ENCODE results near the gene CD83. TPM values are rescaled to one million over a fixed set of nuclear protein-coding genes. Genes with fewer than 3 reads are reported as not detected.
A peak's percentile ranks its signal among the peaks of the same experiment; 100 is the strongest.

The CD83 gene
- total RNA-seq, 1 experiment from 2014 or later, result 15.2 TPM

- Histone ChIP-seq H3K9me3 (ENCODE audit: low read length) (no peaks in the 10 kb centered on the region), H3K4me3 (ENCODE audit: low read length) (peak overlapping the region; percentile 89), H2AFZ (ENCODE audit: low read length) (peak overlapping the region; percentile 90), H3K4me2 (ENCODE audit: low read length) (peak overlapping the region; percentile 99), H3K27me3 (ENCODE audit: low read length) (no peaks in the 10 kb centered on the region), H3K79me2 (ENCODE audit: low read length) (0 out of 2 replicates have a peak, but pooled peaks cover 12% of the 10 kb centered on the region), H3F3A (ENCODE audit: low read length, unreplicated experiment) (no peaks in the 10 kb centered on the region), H3K36me3 (ENCODE audit: low read depth, low read length) (no peaks in the 10 kb centered on the region), H3K4me1 (ENCODE audit: insufficient read depth, low read length) (peaks cover 8% of the 10 kb centered on the region; the same call in 1 of the 2 replicates), H3K9ac (ENCODE audit: low read length) (peak overlapping the region; percentile 68), H3K27ac (ENCODE audit: low read length) (no peak overlapping the region), H4K20me1 (ENCODE audit: low read length) (no peaks in the 10 kb centered on the region), H3K9me2 (replicated peaks; ENCODE audit: low read length) (no peaks in the 10 kb centered on the region)
- no peak for TF ChIP-seq EZH2 (IDR thresholded peaks at IDR 0.05; ENCODE audit: low read length, unreplicated experiment)
- no peak for TF ChIP-seq EZH2phosphoT487 (IDR thresholded peaks at IDR 0.05; ENCODE audit: borderline replicate concordance, low read length)
- no peak for TF ChIP-seq CTCF (conservative IDR thresholded peaks at IDR 0.05; ENCODE audit: low read depth, low read length)
- intact Hi-C loops (cut with micrococcal nuclease), result loop anchor here (2.0 kb wide), 1 partner anchor 209 kb away; no protein-coding TSS in a partner anchor
- DNase-seq (no peak), ATAC-seq (peak; percentile 12)
- no TSS peak for BruUV-seq (replicated peaks)
- ChIA-PET CTCF (no interaction called here), POLR2A (ENCODE audit: unreplicated experiment) (interaction anchor here (0.6 kb wide), 2 partner anchors 39 to 46 kb away, joined by 3 to 5 read pairs; no protein-coding TSS in a partner anchor)
These were observed 493 bp downstream of the CD83 start for GRCh38 chr6:14118091-14118439.

DNA sequence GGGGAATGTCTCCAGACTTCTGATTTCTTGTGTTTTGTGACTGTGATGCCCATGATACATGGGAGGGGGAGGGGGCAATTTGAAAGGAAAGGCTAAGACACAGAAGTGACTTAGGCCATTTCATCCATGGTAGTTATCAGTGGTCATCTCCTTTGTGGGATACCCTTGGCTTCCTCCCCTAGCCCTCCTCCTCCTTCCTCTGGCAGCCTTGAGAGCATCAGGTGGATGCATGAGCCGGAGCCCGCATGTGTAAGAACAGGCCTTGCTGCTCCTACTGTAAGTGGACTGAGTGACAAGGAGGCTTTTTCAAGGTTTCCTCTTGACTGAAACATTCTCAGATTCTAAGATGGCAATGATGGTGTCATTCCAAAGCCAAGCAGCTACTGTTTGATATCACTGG, 874 bp downstream of the CD83 start:
- Histone ChIP-seq H3K27me3 (ENCODE audit: low read length) (no peaks in the 10 kb centered on the region), H2AFZ (ENCODE audit: low read length) (peak overlapping the region; percentile 90), H3K4me2 (ENCODE audit: low read length) (peak overlapping the region; percentile 99), H4K20me1 (ENCODE audit: low read length) (no peaks in the 10 kb centered on the region), H3K4me1 (ENCODE audit: insufficient read depth, low read length) (peaks cover 8% of the 10 kb centered on the region; the same call in 1 of the 2 replicates), H3K79me2 (ENCODE audit: low read length) (0 out of 2 replicates have a peak, but pooled peaks cover 12% of the 10 kb centered on the region), H3K9me3 (ENCODE audit: low read length) (no peaks in the 10 kb centered on the region), H3K9ac (ENCODE audit: low read length) (peak overlapping the region; percentile 68; the same call in 1 of the 2 replicates), H3K36me3 (ENCODE audit: low read depth, low read length) (no peaks in the 10 kb centered on the region), H3K4me3 (ENCODE audit: low read length) (peak overlapping the region; percentile 89), H3K9me2 (replicated peaks; ENCODE audit: low read length) (no peaks in the 10 kb centered on the region), H3F3A (ENCODE audit: low read length, unreplicated experiment) (no peaks in the 10 kb centered on the region), H3K27ac (ENCODE audit: low read length) (no peak overlapping the region)
- TSS peak; percentile 51 for BruUV-seq (replicated peaks)
- ChIA-PET POLR2A (ENCODE audit: unreplicated experiment) (no interaction called here), CTCF (no interaction called here)
- TF ChIP-seq EZH2phosphoT487 (IDR thresholded peaks at IDR 0.05; ENCODE audit: borderline replicate concordance, low read length) (no peak), CTCF (conservative IDR thresholded peaks at IDR 0.05; ENCODE audit: low read depth, low read length) (no peak), EZH2 (IDR thresholded peaks at IDR 0.05; ENCODE audit: low read length, unreplicated experiment) (no peak)
- no peak for DNase-seq
- no peak for ATAC-seq
- intact Hi-C loops (cut with micrococcal nuclease), result loop anchor here (2.0 kb wide), 1 partner anchor 210 kb away; no protein-coding TSS in a partner anchor

- no peaks in the 10 kb centered on the region for H3K36me3 ChIP-seq (ENCODE audit: low read depth, low read length)
- no peak for TF ChIP-seq CTCF (conservative IDR thresholded peaks at IDR 0.05; ENCODE audit: low read depth, low read length)
- peaks cover 8% of the 10 kb centered on the region; the same call in 1 of the 2 replicates for H3K4me1 ChIP-seq (ENCODE audit: insufficient read depth, low read length)
- H3K4me2 ChIP-seq (ENCODE audit: low read length), result no peak overlapping the region
- no peaks in the 10 kb centered on the region for H3F3A ChIP-seq (ENCODE audit: low read length, unreplicated experiment)
- intact Hi-C loops (cut with micrococcal nuclease), result loop anchor here (2.0 kb wide), 1 partner anchor 211 kb away; no protein-coding TSS in a partner anchor
- no peaks in the 10 kb centered on the region for H3K9me3 ChIP-seq (ENCODE audit: low read length)
- no TSS peak for BruUV-seq (replicated peaks)
- H3K9me2 ChIP-seq (replicated peaks; ENCODE audit: low read length), result no peaks in the 10 kb centered on the region
- no peak for DNase-seq
- no peak overlapping the region for H3K27ac ChIP-seq (ENCODE audit: low read length)
- no peak overlapping the region for H2AFZ ChIP-seq (ENCODE audit: low read length)
- ChIA-PET POLR2A (ENCODE audit: unreplicated experiment) (no interaction called here), CTCF (no interaction called here)
- H4K20me1 ChIP-seq (ENCODE audit: low read length), result no peaks in the 10 kb centered on the region
- H3K4me3 ChIP-seq (ENCODE audit: low read length), result no peak overlapping the region
- H3K27me3 ChIP-seq (ENCODE audit: low read length), result no peaks in the 10 kb centered on the region
- H3K9ac ChIP-seq (ENCODE audit: low read length), result no peak overlapping the region
- no peak for ATAC-seq
- 0 out of 2 replicates have a peak, but pooled peaks cover 12% of the 10 kb centered on the region for H3K79me2 ChIP-seq (ENCODE audit: low read length)
These were observed 2.2 kb downstream of the CD83 start for GRCh38 chr6:14119784-14120183.
